KMS-11 (cell line): ENCODE data around the gene RPL27.

Experiments used
- H2AFZ ChIP-seq: fragments of 200-600 bp; sonication (generic); 2 replicates; pipeline ENCODE4 v1.6.1; 2016; ENCODE audit warnings: antibody characterized with exemption, mixed run types, low read depth
- H3K27ac ChIP-seq: fragments of 200-600 bp; sonication (generic); 2 replicates; pipeline ENCODE4 v1.6.1; 2016; ENCODE audit warnings: mild to moderate bottlenecking, mixed run types
- H3K27me3 ChIP-seq: fragments of 200-600 bp; sonication (generic); 2 replicates; pipeline ENCODE4 v1.6.1; 2017; ENCODE audit warnings: mild to moderate bottlenecking, low read depth, mixed run types, moderate library complexity; ENCODE audit not compliant: insufficient read depth
- H3K36me3 ChIP-seq: fragments of 200-600 bp; sonication (generic); 2 replicates; pipeline ENCODE4 v1.6.1; 2017; ENCODE audit warnings: mild to moderate bottlenecking, mixed run types; ENCODE audit not compliant: insufficient read depth
- H3K4me1 ChIP-seq: fragments of 200-600 bp; sonication (generic); 2 replicates; pipeline ENCODE4 v1.6.1; 2016; ENCODE audit warnings: mild to moderate bottlenecking, low read depth, mixed run types; ENCODE audit not compliant: poor library complexity, severe bottlenecking
- H3K4me2 ChIP-seq: fragments of 200-600 bp; sonication (generic); 2 replicates; pipeline ENCODE4 v1.7.0; 2016; ENCODE audit warnings: mild to moderate bottlenecking, mixed run types
- H3K4me3 ChIP-seq: fragments of 200-600 bp; sonication (generic); IDR thresholded peaks from 2 replicates; pipeline ENCODE4 v1.6.1; 2017; ENCODE audit warnings: low read depth, low read length, mixed read lengths; ENCODE audit not compliant: insufficient read depth
- H3K79me2 ChIP-seq: fragments of 200-600 bp; sonication (generic); 2 replicates; pipeline ENCODE4 v1.6.1; 2016; ENCODE audit warnings: low read depth, mixed run types; ENCODE audit not compliant: insufficient read depth
- H3K9ac ChIP-seq: fragments of 200-600 bp; sonication (generic); 2 replicates; pipeline ENCODE4 v1.6.1; 2016; ENCODE audit warnings: mild to moderate bottlenecking, mixed run types
- H4K20me1 ChIP-seq: fragments of 200-600 bp; sonication (generic); 2 replicates; pipeline ENCODE4 v1.6.1; 2016; ENCODE audit warnings: mild to moderate bottlenecking, mixed run types; ENCODE audit not compliant: insufficient read depth
- TF ChIP-seq, protein P1 (sequence below): fragments of 200-600 bp; sonication (generic); conservative IDR thresholded peaks from 2 replicates; pipeline ENCODE4 v1.6.1; 2017; ENCODE audit warnings: low read depth, mild to moderate bottlenecking, antibody characterized with exemption, low read length, moderate library complexity, mixed read lengths

The RPL27 gene

DNA sequence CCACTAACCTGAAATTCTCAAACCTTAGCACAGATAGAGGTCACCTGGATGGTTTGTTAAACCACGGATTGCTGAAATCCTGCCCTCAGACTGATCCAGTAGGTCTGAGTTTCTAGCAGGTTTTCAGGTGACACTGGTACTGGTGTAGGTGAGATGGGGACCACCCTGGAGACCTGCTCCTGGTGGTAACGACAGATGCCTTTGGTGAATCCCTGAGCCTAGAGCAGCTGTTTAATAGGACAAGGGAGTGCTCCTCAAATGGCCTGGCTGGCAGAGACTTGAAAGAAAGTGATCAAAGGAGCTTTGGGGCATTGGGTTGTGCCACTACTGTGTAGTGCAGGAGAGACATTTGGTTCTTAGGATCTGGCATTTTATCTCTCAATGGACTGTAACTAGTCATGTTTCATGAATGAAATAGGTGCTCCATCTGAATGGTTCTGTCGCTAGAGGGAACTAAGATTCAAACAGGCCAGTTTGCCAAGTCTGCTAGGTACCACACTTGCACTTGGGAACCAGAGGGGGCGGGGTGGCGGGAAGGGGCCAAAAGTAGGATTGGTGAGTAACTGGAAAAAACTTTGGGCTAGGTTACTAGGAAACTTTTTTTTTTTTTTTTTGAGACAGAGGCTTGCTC is 5.4 kb downstream of the RPL27 start:
- H3K36me3 ChIP-seq, result peaks cover 9% of the 10 kb centered on the region; the same call in 1 of the 2 replicates
- TF ChIP-seq, protein P1, sequence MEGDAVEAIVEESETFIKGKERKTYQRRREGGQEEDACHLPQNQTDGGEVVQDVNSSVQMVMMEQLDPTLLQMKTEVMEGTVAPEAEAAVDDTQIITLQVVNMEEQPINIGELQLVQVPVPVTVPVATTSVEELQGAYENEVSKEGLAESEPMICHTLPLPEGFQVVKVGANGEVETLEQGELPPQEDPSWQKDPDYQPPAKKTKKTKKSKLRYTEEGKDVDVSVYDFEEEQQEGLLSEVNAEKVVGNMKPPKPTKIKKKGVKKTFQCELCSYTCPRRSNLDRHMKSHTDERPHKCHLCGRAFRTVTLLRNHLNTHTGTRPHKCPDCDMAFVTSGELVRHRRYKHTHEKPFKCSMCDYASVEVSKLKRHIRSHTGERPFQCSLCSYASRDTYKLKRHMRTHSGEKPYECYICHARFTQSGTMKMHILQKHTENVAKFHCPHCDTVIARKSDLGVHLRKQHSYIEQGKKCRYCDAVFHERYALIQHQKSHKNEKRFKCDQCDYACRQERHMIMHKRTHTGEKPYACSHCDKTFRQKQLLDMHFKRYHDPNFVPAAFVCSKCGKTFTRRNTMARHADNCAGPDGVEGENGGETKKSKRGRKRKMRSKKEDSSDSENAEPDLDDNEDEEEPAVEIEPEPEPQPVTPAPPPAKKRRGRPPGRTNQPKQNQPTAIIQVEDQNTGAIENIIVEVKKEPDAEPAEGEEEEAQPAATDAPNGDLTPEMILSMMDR, result no peak
- no peak overlapping the region for H3K4me3 ChIP-seq
- no peak overlapping the region for H2AFZ ChIP-seq
- H3K79me2 ChIP-seq, result peaks cover 21% of the 10 kb centered on the region
- peak overlapping the region; percentile 9; the same call in 1 of the 2 replicates for H3K27ac ChIP-seq
- no peaks in the 10 kb centered on the region for H3K27me3 ChIP-seq
- no peak overlapping the region for H3K4me2 ChIP-seq
- H3K4me1 ChIP-seq, result peaks cover 22% of the 10 kb centered on the region
- no peak overlapping the region for H3K9ac ChIP-seq
- 0 out of 2 replicates have a peak, but pooled peaks cover 2% of the 10 kb centered on the region for H4K20me1 ChIP-seq

DNA sequence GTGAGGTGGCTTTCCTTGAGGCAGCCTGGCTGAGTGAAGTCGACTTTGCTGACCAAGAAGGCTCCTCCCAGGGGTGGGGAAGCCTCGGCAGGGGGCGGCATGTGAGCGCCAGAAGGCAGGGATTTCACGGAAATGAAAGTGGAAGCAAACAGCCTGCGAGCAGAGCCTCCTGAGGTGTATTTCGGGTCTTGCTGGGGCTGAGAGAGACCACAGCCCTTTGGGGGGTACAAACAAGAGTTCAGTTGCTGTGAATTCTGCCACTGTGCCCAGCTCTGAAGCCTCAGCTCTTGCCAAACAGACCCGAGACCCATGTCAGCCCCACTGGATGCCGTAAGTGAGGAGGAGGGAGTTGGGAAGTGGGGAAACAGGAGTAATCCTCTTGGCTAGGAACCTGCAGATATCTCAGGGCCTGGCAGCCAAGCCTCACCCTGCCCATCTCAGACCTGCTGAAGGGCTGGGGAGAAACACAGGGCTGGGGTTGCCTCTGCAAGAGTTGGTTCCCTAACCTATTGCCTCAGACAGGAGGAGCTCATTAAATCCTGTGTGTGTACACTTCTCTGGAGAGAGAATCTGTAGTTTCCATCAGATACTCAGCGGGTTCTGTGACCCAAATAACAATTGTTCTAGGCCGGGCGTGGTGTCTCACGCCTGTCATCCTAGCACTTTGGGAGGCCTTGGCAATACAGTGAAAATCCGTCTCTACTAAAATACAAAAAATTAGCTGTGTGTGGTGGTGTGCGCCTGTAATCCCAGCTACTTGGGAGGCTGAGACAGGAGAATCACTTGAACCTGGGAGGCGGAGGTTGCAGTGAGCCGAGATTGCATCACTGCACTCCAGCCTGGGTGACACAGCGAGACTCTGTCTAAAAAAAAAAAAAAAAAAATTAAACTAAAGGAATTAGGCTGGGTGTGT is 8.7 kb downstream of the RPL27 start, which contains the start of gene IFI35:
Gene IFI35, plus strand, starts transcription at position 146 of the 913 bp plus-strand sequence. Its CDS starts 164 bp downstream, at position 310.
- H3K4me1 ChIP-seq, result peaks cover 12% of the 10 kb centered on the region
- H3K79me2 ChIP-seq, result peaks cover 4% of the 10 kb centered on the region; the same call in 1 of the 2 replicates
- H4K20me1 ChIP-seq, result no peaks in the 10 kb centered on the region
- H3K9ac ChIP-seq, result peak within 1 kb of the TSS; percentile 67; the same call in 1 of the 2 replicates
- H2AFZ ChIP-seq, result peak within 1 kb of the TSS; percentile 47
- peak within 1 kb of the TSS; percentile 74 for H3K27ac ChIP-seq
- H3K4me2 ChIP-seq, result peak within 1 kb of the TSS; percentile 53
- no peak within 1 kb of the TSS for H3K4me3 ChIP-seq
- H3K27me3 ChIP-seq, result no peaks in the 10 kb centered on the region
- peaks cover 5% of the 10 kb centered on the region; the same call in 1 of the 2 replicates for H3K36me3 ChIP-seq
- TF ChIP-seq, protein P1, result peak; percentile 37; the same call in 1 of the 2 replicates

DNA sequence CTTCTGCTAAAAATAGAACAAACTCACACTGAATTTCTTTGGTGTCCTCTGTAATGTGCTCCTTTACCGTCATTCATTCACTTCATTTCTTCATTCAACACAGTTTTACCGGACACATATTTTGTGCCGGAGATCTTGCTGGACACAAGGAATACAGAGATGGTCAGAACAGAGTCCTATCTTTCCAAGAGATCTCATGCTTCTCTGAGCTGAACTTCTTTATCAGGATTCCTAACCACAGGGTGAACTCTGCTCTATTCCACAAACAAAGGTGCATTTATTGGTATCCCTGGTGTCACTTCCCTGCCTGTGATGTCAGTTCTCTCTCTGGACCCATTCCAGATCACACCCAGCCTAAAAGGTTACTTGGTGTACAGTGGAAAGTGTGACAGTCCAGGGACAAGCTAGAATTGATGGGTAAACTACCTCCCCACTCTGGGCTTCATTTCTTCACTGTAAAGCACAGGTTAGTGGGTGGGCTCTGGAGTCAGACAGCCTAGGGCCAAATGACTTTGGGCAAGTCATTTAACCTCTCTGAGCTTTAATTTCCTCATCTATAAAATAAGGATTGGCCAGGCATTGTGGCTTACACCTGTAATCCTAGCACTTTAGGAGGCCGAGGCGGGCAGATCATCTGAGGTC is 12.6 kb downstream of the RPL27 start:
- H3K9ac ChIP-seq, result no peak overlapping the region
- H3K4me2 ChIP-seq, result no peak overlapping the region
- H3K36me3 ChIP-seq, result no peaks in the 10 kb centered on the region
- peaks cover 12% of the 10 kb centered on the region for H3K4me1 ChIP-seq
- peaks cover 4% of the 10 kb centered on the region; the same call in 1 of the 2 replicates for H3K79me2 ChIP-seq
- H2AFZ ChIP-seq, result no peak overlapping the region
- no peaks in the 10 kb centered on the region for H3K27me3 ChIP-seq
- no peak overlapping the region for H3K27ac ChIP-seq
- H3K4me3 ChIP-seq, result no peak overlapping the region
- H4K20me1 ChIP-seq, result no peaks in the 10 kb centered on the region
- TF ChIP-seq, protein P1, result no peak

DNA sequence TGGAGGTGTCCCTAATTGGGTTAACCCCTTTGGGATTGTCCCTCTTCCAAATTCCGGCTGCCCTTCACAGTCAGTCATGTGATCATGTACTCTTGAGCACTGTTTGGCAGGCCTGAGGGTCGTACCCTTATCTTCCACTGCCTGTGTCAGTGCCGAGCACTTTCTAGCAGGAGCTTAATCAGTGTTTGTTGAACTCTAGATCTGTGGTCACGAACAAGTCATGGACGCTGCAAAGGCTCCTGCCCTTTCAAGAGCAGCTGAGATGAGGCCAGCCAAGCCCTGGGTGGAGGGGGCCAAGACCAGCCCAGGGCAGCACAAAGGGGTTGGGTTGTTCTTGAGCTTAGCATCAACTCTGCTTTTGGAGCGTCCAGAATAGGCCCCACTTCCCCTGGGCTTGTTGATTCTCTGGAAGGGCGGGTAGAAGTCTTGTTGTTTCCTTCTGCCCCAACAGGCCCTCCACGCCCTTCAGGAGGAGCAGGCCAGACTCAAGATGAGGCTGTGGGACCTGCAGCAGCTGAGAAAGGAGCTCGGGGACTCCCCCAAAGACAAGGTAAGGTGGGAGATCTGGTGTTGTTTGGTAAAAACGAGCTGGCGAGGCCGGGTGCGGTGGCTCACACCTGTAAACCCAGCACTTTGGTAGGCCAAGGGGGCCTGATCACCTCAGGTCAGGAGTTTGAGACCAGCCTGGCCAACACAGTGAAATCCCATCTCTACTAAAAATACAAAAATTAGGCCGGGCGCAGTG is 13.7 kb downstream of the RPL27 start:
- Histone ChIP-seq H3K9ac (no peak overlapping the region), H3K27me3 (no peaks in the 10 kb centered on the region), H3K4me1 (peaks cover 8% of the 10 kb centered on the region), H3K36me3 (no peaks in the 10 kb centered on the region), H3K4me2 (no peak overlapping the region), H3K79me2 (peaks cover 4% of the 10 kb centered on the region; the same call in 1 of the 2 replicates), H2AFZ (no peak overlapping the region), H3K27ac (no peak overlapping the region), H4K20me1 (no peaks in the 10 kb centered on the region), H3K4me3 (no peak overlapping the region)
- TF ChIP-seq, protein P1, result no peak
